Measurements from ENCODE around the gene APOL3.
"Not testable (repeated sequence)": the region's sequence is repeated elsewhere in the genome, so short reads cannot be mapped to it uniquely, and the experiment has no call there.

Gene APOL3

DNA sequence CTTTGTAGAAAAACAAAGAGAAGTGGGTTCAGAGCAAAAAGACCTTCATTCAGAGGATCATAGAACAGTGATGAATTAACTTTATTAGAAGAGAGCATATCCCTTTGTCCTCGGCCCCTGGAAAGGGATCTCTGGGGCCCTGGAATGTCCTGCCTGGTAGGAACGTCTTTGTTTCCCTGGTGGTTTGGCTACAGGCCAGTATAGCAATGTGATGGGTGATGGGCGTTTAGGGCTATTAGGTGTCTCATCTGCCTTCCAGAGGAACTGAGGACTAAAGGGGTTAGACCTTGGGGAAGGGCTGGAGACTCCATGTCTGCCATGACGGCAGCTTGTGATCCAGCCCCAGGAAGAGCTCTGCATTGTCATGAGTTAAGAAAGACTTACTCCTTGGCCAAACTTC lies 32.0 kb upstream of the APOL3 start:
- DNase-seq, result no peak

DNA sequence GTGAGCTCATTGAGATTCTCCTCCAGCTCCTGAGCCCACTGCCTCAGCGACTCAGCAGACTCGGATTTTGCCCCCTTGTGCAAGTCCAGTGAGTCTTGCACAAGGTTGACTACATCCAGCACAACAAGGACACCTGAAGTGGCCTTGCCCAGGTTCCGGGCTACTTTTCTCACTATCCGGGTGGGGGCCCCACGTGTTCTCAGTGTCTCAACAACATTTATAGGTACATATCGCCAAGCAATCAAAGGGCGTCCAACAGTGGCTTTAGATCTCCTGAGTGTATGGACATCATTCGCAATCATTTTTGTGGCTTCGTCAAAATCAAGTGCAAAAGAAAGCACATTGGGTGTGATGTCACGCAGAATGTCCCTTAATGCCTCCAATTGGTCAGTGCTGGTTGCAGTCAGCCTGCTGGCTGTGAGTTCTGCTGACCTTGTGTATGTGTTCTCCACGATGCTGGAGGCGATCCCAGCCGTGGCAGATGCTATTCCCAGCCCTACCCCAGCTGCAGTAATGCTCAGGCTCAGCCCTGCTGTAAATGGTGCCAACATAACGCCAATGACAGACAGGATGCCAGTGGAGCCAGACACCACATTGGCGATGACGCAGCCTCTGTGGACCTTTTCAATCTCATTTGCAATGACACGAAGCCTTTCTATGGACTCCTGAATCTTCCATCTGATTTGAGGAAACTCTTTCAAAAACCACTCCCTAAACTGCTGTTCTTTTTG lies 30.7 kb upstream of the APOL3 start:
- DNase-seq, result no peak

DNA sequence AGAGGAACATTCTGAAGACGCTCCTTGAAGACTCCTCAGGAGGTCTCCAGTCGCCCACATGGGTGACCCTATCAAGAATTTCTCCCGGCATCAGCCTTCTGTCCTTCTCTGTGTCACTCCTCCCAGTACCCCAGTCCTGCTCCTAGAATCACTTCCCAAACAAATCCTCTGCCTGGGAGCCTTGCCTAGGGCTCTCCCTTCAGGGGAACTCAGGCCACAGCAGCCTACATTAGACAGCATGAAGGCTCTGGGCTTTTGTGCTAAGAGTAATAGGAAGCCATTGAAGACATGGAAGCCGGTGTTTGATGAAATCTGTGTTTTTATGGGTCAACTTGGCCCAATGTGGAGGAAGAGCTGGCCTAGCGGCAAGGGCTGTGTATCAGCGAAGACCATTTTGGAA lies 27.3 kb upstream of the APOL3 start:
- not testable (repeated sequence) for DNase-seq

- no peak for DNase-seq
Measured at GRCh38 chr22:36185828-36186624, 25.5 kb upstream of the APOL3 start.

DNA sequence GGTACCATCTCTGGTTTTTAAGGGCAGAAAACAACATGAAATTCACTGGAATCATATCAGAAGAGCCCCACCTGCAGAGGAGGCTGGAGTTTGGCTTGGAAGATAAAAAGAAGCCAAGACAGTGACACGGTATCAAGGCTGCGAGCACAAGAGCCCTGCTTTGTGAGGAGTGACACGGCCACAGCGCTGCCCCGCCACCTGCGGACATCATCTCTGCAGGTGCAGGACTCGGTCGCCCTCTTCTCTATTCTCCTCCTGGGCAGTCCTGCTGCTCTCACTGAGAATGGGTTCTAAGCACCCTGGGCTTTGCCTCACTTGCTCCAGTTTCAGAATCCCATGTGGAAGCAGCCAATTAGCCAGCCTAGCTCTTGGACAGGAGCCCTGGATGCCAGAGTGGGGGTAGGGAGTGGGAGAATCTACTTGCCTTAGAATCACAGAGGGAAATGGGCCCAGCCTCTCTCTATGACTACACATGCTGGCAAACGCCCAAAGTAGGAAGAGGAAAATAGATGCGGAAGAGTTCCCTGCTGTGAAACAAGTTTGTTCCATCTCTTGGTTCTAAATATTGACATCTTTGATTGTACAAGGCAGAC lies 24.0 kb upstream of the APOL3 start:
- DNase-seq, result no peak

GRCh38 chr22:36183446-36183845 lies 22.9 kb upstream of the APOL3 start:
- DNase-seq, result no peak

- DNase-seq, result no peak
Measured at GRCh38 chr22:36182857-36183256, 22.3 kb upstream of the APOL3 start.

DNA sequence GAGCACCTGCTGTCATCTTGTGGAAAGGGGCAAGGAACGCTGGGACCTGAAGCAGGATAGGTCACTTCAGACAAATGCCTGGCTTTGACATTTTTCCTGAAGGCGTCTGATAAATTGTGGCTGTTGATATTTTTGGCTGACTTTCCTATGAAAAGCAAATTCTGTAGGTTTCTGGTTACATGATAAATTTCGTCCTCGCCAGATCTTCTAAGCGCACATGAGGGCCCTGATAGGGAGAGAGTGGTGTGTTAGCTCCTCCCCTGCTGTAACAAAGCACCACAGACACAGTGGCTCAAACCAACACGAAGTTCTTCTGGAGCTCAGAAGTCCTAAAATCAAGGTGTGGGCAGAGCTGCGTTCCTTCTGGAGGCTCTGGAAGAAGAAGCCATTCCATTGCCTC lies 21.5 kb upstream of the APOL3 start:
- DNase-seq, result no peak

GRCh38 chr22:36180928-36181327 lies 20.4 kb upstream of the APOL3 start:
- DNase-seq, result no peak

DNA sequence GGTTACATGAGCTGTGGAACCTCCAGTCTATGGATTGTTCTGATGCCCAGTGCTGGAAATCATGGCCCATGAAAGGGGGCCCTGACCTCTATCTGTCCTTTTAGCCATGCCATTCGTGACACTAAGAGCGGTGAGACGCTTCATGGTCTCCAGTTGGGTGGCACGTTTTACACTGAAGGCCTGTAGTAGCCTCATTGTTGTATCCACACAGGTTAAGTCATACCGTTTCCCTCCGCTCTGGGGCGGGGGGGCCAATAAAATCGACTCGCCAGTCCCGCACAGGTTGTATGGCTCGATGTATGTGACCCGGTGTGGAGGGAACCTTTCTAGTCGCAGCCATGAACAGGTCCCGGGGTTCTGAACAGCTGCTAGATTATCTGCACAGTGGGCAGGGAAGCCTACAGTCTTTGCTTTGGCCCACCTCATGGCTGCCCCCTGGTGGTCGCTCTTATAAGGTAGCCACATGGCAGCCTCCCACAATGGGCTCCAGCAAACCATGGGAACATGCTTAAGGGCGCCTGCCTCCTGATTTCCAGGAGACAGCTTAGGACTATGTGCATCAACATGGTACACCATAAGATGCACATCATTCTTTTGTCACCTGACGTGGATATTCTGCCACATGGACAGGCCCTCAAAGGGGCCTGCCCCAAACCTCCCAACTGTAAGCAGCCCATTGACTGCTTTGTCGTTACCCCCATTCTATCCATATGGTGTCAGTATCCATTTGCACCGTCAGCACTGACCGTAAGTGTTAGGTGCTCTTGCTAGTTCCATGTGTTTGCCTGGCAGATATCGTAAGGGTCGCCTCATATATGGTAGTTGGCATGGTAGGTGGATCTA lies 19.7 kb upstream of the APOL3 start:
- peak; percentile 85 to 89 for DNase-seq

GRCh38 chr22:36177160-36177559 lies 16.6 kb upstream of the APOL3 start:
- DNase-seq, result no peak

DNA sequence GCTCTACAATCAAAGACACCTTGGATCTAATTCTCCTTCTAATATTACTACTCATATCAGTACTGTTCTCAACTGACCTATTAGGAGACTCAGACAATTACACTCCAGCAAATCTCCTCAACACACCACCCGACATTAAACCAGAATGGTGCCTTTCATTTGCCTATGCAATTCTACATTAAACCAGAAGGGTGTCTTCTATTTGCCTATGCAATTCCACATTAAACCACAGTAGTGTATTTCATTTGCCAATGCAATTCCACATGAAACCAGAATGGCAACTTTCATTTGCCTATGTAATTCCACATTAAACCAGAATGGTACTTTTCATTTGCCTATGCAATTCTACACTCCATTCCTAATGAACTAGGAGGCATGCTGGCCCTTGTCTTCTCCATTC lies 15.3 kb upstream of the APOL3 start:
- DNase-seq, result no peak

DNA sequence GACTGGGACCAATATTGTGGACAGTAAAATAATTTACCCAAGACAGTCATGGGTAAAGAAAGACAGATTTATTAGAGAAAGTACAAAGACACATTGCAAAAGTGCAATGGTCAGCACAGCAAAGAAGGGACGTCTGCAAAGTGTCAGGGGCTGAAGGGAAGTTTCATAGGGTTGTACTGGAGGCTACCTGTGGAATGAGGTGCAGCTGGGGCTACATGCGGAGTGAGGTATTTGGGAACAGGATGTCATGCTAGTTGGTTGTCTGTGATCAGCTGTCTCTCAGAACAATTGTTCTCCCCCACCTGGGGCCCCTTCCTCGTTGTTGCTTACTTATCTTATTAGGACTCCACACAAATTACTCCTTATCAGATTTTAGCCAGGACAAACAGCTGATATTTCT lies 11.4 kb upstream of the APOL3 start:
- DNase-seq, result no peak

DNA sequence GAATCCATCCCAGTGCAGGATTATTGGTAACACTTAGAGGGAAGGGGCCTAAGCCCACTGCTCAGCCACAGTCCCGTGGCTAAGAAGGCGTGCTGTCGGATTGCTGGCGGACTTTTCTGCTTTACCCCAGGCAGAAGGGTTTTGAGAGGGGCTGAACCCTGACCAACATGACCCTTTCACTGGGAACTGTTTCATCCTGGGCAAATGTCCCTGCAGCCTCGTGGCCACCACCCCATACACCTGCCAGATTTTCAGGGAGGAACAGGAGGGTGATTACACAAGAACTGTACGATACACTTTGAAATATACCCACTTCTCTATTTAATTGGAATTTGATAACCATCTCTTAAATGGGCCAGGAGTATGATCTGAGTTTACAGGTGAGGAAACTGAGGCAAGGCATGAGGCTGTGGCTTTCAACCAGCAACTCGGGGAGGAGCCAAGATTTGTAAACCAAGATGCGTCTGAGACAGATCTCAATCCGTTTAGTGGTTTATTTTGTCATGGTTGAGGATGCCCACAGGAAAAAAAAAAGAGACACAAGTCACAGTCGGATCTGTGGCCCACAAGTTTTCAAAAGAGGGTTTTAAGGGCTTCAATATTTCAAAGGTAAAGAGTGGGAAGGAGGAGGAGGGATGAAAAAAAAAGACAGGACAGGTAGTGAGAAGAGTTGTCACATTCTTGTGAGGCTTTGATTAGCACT lies 6.1 kb upstream of the APOL3 start:
- no peak for DNase-seq

DNA sequence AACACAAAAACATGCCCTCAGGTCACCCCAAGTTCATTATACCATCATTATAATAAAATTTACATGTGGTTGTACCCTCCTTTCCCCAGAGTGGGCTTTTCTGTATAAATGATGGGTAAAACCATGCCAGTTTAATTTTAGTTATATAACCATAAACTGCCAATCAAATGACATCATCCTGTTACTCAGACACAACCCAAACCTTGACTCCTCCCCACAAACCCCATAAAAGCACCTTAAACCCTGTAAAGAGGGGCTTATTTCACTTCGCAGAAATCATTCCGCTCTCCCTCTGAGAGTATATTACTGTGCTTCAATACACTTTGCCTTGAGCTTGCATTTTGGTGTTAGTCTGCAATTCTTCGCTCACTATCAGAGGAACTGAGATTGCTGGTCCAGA lies 5.5 kb upstream of the APOL3 start:
- DNase-seq, result no peak

DNA sequence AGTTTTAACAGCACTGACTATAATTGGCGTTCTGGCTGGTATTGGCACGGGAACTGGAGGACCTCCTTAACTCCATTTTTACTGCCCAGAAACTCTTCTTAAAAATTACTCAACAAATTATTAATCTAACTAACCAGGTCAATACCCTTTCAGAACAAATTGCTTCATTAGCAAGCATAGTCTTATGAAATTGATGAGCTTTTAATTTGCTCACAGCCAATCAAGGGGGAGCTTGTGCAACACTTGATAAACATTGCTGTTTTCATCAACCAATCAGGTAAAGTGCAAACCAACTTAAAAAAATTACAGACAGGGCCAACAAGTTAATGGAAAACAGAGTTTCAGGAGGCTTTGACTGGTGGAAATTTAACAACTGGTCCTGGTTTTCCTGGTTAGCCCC lies 4.6 kb upstream of the APOL3 start:
- DNase-seq, result no peak

DNA sequence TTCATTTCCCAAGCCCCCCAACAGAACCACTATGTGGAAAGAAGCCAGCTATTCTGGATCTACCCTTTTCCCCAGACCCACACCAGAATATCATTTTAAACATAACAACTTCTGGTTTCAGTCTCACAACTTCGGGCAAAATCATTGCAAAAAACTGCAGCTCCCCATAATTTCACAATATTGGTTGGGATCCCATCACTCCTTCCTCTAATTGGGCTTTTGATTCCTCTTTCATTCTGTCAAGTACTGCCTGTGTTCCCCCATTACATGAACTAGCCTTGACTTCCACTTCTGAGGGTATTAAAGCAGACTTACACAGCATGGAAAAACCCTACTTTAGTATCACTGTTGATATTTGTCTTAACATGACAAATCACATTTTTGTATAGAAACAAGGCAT lies 4.1 kb upstream of the APOL3 start:
- DNase-seq, result no peak

- no peak for DNase-seq
Measured at GRCh38 chr22:36163497-36163896, 2.9 kb upstream of the APOL3 start.

DNA sequence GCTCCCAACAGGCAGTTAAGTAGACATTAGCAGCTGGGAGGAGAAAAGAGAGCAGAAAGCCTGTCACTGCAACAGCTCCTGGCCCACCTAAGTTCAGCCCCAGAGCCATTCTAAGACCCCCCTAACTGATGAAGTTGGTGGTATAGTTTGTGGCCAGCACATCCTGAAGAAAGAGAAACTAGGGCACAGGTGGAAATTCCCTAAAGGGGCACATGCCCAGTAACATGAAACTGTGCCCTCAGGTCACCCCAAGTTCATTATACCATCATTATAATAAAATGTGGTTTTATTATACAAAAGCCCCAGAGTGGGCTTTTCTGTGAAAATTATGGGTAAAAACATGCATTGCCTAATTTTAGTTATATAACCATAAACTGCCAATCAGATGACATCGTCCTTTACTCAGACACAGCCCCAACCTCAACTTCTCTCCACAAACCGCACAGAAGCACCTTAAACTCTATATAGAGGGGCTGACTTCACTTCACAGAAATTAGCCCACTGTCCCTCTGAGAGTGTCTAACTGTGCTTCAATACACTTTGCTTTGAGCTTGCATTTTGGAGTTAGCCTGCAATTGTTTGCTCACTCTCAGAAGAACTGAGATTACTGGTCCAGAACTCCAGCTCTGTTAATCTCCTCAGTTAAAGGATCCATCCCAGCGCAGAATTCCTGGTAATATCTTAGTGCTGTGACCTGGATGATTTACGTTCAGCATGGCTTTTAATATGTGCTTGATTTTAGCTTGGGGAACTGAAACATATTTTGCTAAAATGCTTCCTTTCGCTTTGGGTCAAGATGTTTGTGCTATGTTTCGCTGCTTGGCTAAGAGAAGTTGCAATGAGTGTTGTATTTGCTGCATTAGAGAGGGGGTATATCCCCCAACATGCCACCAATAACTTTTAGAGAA lies 1.8 kb upstream of the APOL3 start:
- no peak for DNase-seq

DNA sequence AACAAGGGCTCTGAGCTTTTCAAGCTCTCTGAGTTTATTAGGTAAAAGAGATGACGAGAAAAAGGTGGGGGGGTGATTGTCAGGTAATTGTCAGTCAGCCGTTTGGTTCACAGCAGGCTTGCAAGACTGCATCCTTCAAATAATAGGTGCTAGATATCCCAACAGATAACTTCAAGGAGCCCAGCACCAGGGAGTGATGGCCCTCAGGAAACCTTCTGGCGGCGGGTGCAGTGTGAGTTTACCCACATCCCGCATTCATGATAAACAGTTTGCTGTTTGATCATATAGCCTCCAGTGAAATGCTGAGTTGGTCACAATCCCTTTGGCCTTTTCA lies 1.2 kb upstream of the APOL3 start:
- DNase-seq, result not testable (repeated sequence)

All from activated CD4-positive, alpha-beta T cell treated with anti-CD3 and anti-CD28 coated beads for 4 hours (primary cell).